SK-N-SH treated with all-trans-retinoic acid at 6 μM for 48 hours (cell line): ENCODE data around the gene PITRM1.

Source experiments
- ARNTL ChIP-seq: fragments of 450-650 bp; formaldehyde crosslinking; IDR thresholded peaks from 2 replicates; pipeline ENCODE4 v1.5.0; 2020; ENCODE audit warnings: low read depth, mild to moderate bottlenecking, moderate library complexity, borderline replicate concordance
- BACH2 ChIP-seq: fragments of 250-450 bp; sonication (Bioruptor Pico); IDR thresholded peaks from 2 replicates; pipeline ENCODE4 v1.9.0; 2021; ENCODE audit warnings: mild to moderate bottlenecking, borderline replicate concordance
- CSDC2 ChIP-seq: fragments of 250-450 bp; sonication (Bioruptor Pico); IDR thresholded peaks from 2 replicates; pipeline ENCODE4 v1.5.0; 2020; ENCODE audit warnings: mild to moderate bottlenecking, moderate library complexity
- ESRRG ChIP-seq: fragments of 250-450 bp; sonication (Bioruptor Pico); IDR thresholded peaks from 2 replicates; pipeline ENCODE4 v1.6.1; 2021; ENCODE audit warnings: mild to moderate bottlenecking
- GLIS3 ChIP-seq: fragments of 250-450 bp; sonication (Bioruptor Pico); IDR thresholded peaks from 2 replicates; pipeline ENCODE4 v1.5.0; 2020; ENCODE audit warnings: mild to moderate bottlenecking, moderate library complexity
- ISL1 ChIP-seq: fragments of 250-450 bp; sonication (Bioruptor Pico); IDR thresholded peaks from 2 replicates; pipeline ENCODE4 v2.1.2; 2022; ENCODE audit warnings: mild to moderate bottlenecking, moderate library complexity
- SNAI2 ChIP-seq: fragments of 250-450 bp; sonication (Bioruptor Pico); IDR thresholded peaks from 2 replicates; pipeline ENCODE4 v1.5.0; 2020; ENCODE audit warnings: mild to moderate bottlenecking, moderate library complexity
- ZC3H10 ChIP-seq: fragments of 250-450 bp; sonication (Bioruptor Pico); IDR thresholded peaks from 2 replicates; pipeline ENCODE4 v1.5.1; 2021; ENCODE audit warnings: mild to moderate bottlenecking, moderate library complexity
- ZFP3 ChIP-seq: fragments of 250-450 bp; sonication (Bioruptor Pico); IDR thresholded peaks from 2 replicates; pipeline ENCODE4 v1.5.0; 2020; ENCODE audit warnings: mild to moderate bottlenecking, moderate library complexity
- TF ChIP-seq, protein P1 (sequence below): fragments of 250-450 bp; sonication (Bioruptor Pico); IDR thresholded peaks from 2 replicates; pipeline ENCODE4 v1.8.0; 2020; ENCODE audit warnings: mild to moderate bottlenecking, moderate library complexity, borderline replicate concordance
- TF ChIP-seq, protein P2 (sequence below): fragments of 250-450 bp; sonication (Bioruptor Pico); IDR thresholded peaks from 2 replicates; pipeline ENCODE4 v1.5.0; 2020; ENCODE audit warnings: mild to moderate bottlenecking, moderate library complexity

DNA sequence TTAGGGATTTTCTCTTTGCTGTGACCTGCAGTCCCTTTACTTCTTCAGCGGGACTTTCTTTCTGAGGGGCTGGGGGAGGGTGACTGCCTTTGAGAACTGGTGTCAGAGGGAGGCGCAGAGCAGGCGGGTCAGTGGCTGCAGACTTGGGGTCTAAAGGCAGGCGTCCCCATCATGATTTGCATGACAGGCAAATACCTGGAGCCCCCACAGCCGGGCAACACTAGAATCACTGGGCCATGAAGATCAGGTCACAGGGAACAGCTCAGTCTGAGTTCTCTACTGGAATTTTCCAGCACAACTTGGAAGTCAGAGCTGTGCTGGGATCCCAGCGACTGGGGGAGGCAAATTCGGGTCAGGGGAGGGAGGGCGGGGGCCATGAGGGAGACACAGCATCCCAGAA is 29.2 kb upstream of the PITRM1 start:
- TF ChIP-seq, protein P1, sequence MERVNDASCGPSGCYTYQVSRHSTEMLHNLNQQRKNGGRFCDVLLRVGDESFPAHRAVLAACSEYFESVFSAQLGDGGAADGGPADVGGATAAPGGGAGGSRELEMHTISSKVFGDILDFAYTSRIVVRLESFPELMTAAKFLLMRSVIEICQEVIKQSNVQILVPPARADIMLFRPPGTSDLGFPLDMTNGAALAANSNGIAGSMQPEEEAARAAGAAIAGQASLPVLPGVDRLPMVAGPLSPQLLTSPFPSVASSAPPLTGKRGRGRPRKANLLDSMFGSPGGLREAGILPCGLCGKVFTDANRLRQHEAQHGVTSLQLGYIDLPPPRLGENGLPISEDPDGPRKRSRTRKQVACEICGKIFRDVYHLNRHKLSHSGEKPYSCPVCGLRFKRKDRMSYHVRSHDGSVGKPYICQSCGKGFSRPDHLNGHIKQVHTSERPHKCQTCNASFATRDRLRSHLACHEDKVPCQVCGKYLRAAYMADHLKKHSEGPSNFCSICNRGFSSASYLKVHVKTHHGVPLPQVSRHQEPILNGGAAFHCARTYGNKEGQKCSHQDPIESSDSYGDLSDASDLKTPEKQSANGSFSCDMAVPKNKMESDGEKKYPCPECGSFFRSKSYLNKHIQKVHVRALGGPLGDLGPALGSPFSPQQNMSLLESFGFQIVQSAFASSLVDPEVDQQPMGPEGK (CRISPR knock-in tag): no peak
- TF ChIP-seq CSDC2 (CRISPR knock-in tag): no peak
- TF ChIP-seq BACH2 (CRISPR knock-in tag): no peak
- no peak for TF ChIP-seq SNAI2
- TF ChIP-seq ESRRG (CRISPR knock-in tag): no peak
- TF ChIP-seq, protein P2, sequence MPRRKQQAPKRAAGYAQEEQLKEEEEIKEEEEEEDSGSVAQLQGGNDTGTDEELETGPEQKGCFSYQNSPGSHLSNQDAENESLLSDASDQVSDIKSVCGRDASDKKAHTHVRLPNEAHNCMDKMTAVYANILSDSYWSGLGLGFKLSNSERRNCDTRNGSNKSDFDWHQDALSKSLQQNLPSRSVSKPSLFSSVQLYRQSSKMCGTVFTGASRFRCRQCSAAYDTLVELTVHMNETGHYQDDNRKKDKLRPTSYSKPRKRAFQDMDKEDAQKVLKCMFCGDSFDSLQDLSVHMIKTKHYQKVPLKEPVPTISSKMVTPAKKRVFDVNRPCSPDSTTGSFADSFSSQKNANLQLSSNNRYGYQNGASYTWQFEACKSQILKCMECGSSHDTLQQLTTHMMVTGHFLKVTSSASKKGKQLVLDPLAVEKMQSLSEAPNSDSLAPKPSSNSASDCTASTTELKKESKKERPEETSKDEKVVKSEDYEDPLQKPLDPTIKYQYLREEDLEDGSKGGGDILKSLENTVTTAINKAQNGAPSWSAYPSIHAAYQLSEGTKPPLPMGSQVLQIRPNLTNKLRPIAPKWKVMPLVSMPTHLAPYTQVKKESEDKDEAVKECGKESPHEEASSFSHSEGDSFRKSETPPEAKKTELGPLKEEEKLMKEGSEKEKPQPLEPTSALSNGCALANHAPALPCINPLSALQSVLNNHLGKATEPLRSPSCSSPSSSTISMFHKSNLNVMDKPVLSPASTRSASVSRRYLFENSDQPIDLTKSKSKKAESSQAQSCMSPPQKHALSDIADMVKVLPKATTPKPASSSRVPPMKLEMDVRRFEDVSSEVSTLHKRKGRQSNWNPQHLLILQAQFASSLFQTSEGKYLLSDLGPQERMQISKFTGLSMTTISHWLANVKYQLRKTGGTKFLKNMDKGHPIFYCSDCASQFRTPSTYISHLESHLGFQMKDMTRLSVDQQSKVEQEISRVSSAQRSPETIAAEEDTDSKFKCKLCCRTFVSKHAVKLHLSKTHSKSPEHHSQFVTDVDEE (CRISPR knock-in tag): no peak
- TF ChIP-seq ZC3H10 (CRISPR knock-in tag): no peak
- TF ChIP-seq ZFP3: no peak
- TF ChIP-seq GLIS3 (CRISPR knock-in tag): no peak
- no peak for TF ChIP-seq ISL1 (CRISPR knock-in tag)
- TF ChIP-seq ARNTL: no peak
